Inferior parietal cortex (tissue), 1 donor: ENCODE measurements around the gene DNAJA1.

Source experiments
- DNase-seq: peaks from one replicate; pipeline ENCODE4 v3.0.0-alpha.2; 2016; ENCODE audit errors: extremely low spot score

The DNAJA1 gene

DNA sequence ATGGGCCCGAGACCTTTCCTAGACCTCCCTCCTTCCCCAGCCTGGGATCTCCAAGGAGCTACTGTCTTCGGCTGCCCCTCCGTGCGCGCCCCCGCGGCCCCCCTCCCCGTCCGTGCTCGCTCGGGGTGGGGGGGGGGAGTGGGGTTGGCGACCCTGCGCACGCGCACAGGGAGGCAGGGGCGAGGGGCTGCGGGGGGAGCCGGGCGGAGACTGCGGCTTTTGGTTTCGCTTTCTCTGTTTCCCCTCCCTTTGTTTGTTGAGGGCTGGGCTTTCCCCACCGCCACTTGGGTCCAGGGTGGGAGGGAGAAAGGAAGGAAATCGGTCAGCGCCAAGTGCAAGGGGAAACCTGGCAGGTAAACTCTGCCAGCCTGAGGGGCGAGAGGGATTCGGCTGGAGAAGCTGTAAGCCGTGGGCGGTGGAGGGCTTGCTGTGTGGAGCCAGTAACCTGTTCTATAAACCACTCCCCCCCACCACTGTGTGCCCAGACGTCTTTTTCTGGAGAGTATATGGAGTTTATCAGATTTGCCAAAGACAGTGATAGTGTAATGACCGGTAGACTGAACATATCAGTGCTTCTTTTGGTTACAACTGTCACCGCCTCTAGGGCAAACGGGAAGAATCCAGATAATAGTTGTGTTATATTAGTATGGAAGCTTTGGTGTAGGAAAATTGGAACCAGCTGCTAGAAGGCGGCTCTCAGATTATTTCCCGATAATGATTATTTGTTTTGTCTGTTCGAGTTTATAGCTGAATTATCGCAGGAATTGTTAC lies 684 bp downstream of the DNAJA1 start:
- DNase-seq = no peak

DNA sequence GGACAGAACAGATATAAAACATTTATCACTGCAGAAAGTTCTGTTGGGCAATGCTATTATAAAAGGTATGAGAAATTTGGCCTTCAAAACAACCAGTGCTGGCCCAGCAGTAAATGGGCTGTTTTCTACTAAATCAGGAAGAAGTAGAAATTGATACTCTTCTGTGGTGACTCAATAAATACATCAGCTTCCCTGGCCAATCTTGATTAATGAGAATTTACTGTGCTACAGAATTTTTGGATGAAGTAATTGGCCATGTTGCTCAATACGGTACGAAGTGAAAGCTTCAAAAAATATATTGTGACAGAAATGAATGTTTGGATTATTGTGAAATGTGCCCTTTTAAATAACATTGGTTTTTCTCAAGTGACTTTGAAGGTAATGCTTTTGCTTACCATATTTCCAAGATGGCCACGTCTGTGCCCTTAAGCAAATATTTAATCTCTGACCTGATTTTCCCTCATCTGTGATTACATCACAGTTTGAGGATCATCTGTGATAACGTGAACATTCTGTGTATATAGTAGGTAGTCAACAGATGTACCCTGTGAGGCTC lies 4.2 kb downstream of the DNAJA1 start:
- no peak for DNase-seq

DNA sequence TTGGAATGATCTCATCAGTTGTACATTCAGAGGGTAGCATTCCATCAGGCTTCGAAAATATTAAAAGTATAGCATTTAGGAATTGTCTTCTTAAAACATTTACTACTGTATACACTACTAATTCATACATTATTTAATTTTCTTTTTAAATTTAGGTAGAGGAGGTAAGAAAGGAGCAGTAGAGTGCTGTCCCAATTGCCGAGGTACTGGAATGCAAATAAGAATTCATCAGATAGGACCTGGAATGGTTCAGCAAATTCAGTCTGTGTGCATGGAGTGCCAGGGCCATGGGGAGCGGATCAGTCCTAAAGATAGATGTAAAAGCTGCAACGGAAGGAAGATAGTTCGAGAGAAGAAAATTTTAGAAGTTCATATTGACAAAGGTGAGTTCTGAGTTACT lies 5.2 kb downstream of the DNAJA1 start:
- DNase-seq = no peak

DNA sequence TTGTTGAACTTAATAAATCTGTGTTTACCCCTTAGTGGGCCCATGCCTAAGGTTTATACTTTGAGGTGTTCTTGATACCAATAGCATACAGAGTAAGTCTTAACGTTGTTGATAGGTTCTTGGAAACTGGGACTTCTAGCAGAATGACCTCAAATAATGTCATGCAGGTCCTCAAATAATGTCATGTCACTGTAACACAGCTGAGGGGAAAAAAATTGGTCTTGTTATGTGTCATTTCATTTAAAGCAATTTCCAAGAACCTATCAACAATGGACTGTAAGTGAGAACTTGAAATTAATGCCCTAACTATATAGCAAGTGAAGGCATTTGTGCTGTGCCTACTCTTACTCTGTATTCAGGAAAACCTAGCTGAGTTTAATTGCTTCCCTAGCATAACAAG lies 7.2 kb downstream of the DNAJA1 start:
- no peak for DNase-seq

GRCh38 chr9:33032865-33033264 lies 7.8 kb downstream of the DNAJA1 start:
- no peak for DNase-seq

DNA sequence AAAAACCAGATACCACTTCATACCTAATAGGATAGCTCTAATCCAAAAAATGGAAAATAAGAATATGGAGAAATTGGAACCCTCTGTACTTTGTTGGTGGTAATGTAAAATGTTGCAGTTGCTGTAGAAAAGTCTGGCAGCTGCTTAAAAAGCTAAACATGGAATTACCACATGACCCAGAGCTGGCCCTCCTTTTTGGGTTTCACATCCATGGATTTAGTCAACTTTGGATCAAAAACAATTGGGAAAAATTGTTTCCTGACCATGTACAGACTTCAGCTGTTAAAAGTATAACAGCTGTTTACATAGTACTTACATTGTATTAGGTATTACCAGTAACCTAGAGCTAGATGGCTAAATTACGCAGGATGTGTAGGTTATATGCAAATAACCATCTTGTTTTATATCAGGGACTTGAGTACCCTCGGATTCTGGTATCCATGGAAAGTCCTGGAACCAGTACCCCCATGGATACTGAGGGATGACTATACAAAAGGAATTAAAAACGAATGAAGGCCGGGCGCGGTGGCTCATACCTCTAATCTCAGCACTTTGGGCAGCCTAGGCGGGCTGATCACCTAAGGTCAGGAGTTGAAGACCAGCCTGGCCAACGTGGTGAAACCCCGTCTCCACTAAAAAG lies 15.8 kb downstream of the DNAJA1 start:
- DNase-seq = no peak

DNA sequence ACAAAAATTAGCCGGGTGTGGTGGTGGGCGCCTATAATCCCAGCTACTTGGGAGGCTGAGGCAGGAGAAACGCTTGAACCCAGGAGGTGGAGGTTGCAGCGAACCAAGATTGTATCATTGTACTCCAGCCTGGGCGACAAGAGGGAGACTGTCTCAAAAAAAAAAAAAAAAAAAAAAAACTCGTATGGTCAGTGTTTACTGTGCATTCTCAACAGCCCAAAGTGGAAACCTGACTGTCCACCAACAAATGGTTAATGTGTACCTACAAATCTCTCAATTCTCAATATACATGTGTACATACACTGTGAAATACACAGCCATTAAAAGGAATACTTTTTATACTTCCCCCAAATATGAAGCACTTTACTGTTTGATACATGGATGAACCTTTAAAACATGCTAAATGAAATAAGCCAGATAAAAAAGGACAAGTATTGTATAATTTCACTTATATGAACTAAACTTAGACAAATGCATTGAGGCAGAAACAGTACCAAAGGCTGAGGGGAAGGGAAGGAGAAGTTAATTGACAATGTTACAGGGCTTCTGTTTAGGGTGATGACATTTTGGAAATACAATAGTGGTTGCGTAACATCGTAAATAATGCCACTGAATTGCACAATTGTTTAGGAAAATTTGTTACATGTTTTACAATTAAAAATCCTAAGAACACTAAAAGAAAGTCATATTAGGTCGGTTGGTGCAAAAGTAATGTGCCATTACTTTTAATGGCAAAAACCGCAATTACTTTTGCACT lies 16.5 kb downstream of the DNAJA1 start:
- no peak for DNase-seq

- DNase-seq = no peak
Measured at GRCh38 chr9:33042473-33042872, 17.4 kb downstream of the DNAJA1 start.

GRCh38 chr9:33043671-33044070 lies 18.6 kb downstream of the DNAJA1 start:
- DNase-seq = peak; percentile 29

DNA sequence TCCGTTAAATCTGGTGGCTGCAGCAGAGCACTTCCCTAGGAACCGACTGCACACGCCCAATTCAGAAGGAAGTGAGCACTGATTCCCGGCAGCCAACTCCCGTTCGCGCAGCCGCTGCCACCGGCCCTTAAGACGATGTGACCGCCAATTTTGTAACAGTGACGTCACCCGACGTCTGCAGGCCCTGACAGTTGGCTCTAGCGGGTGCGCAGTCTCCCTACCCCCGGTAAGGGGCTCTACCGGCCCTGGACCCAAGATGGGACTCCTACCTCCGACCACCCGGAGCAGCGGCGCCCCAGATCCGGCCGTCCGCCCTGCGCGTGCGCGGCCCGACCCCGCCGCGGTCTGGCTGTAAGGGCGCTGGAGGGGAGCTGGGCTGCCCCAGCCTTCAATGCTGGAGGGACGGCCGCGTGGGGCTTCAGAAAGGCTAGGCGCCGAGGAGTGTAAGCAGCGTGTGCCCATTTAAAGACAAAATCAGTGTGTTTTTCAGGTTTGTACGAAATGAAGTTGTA lies 19.1 kb downstream of the DNAJA1 start:
- DNase-seq = peak; percentile 77

DNA sequence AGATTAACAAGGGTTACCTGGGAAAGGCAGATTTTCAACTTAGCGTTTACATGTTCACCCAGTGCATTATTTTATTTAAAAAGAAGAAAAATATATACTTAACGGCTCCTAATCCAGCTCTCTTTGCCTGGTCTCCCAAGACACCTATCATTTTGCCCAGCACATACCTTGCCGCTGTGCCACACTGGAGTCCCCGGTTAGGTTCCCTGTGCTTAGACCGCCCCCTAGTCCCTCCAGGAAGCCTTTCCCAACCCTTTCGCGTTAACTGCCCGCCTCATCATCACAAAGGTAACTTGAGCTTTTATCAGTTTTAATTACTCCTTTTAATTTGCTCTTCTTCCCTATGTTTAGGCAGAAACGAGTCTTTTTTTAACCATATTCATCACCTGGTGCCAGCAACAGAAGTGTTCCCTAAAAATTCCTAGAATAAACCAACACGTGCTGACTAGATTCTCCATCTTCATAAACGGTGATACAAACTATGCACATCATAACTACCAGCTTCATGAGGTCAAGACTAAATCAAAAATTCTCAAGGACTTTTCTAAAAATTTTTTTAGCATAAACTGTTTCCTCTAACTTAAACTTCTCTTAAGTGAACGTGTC lies 19.7 kb downstream of the DNAJA1 start:
- DNase-seq = no peak

DNA sequence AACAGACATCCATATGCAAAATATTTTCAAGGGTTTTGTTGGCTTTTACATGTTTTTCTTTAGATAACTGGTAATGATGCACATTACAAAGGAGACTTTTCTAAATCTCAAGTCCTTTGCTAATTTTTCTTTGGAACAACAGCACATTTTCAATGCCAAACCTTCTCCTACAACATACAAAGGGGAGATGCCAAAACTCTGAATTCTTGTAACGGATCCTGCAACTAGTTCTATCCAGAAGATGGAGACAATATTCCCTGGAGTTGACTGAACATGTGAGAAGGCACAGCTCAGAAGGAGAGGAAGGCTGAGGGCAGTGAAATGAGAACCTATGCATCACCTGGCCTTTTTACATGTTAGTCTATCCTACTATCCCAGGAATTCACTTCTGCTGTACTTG lies 21.0 kb downstream of the DNAJA1 start:
- no peak for DNase-seq

DNA sequence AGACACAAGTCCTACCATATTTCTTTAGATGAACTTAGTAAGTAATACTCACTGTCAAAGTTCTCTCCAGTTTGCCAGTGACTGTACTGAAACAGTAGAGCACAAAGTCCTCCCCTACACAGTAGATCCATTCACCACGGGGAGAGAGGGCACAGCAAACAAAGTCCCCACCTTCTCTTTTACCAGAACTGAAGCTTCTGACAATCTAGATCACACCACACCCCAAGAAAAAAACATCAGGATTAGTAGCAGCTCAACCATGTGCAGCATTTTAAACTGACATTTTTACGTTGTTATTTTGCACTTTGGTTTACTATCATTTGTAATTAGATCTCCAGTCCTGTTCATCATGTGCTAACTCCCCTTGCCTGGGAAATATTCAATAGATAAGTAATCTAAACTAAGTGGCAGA lies 23.0 kb downstream of the DNAJA1 start:
- no peak for DNase-seq

GRCh38 chr9:33049680-33050361 lies 24.7 kb downstream of the DNAJA1 start:
- no peak for DNase-seq

GRCh38 chr9:33051144-33051543 lies 26.1 kb downstream of the DNAJA1 start:
- DNase-seq = no peak

GRCh38 chr9:33065157-33066076 lies 40.3 kb downstream of the DNAJA1 start:
- no peak for DNase-seq

GRCh38 chr9:33068991-33069390 lies 43.9 kb downstream of the DNAJA1 start:
- no peak for DNase-seq

- peak; percentile 98 for DNase-seq
Measured at GRCh38 chr9:33076046-33077004, 51.3 kb downstream of the DNAJA1 start, which contains the start of gene SMU1. SMU1 (minus strand) TSS chr9:33076674; CDS start chr9:33076608, 66 bp downstream.

GRCh38 chr9:33080534-33080933 lies 55.5 kb downstream of the DNAJA1 start:
- DNase-seq = no peak
